ENCODE results near the gene EDA. TPM values are rescaled to one million over a fixed set of nuclear protein-coding genes. Genes with fewer than 3 reads are reported as not detected.
"Not testable (repeated sequence)": the region's sequence is repeated elsewhere in the genome, so short reads cannot be mapped to it uniquely, and the experiment has no call there.

The EDA gene
- total RNA-seq, 5 donors from 2014 or later (not counting 1 experiment from before 2014, with no cell fraction given): 5.0 to 12.1 (median 8.2) TPM

DNA sequence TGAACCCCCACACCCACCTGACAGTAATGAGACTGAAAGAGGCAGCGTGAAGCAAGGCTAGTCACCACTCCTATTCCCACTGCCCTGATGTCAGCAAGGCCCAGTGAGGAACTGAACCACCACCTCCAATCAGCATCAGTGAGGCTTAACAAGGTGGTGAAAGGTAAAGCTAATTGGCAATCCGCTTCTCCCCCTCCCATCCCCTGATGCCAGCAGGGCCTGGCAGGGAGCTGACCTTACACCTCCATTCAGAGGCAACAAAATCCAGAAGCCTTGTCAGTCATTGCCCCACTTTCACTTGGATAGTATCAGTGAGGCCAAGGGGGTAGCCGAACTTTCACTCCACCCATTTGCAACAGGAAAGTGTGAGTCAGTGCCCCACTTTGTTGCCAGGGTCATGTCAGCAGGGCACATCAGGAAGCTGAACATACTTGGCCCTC, 373.1 kb downstream of the EDA start:
- DNase-seq: peak in 3 of 35 experiments; percentile 0 to 4 (median 0)
- Histone ChIP-seq H3K27me3 (replicated peaks in 1 of 2; ENCODE audit: control insufficient read depth in 2 of 2, extremely low read depth in 1 of 2, insufficient read depth in 2 of 2, low read length in 1 of 2) (no peaks in the 10 kb centered on the region), H3K4me3 (ENCODE audit: control insufficient read depth in 1 of 2, extremely low read depth in 1 of 2, low read length in 1 of 2) (no peak overlapping the region), H3K36me3 (ENCODE audit: control insufficient read depth in 2 of 2, extremely low read depth in 1 of 2, insufficient read depth in 1 of 2, low read length in 1 of 2) (no peaks in the 10 kb centered on the region), H3K27ac (ENCODE audit: low read length) (peak overlapping the region; percentile 28), H3K4me1 (ENCODE audit: control insufficient read depth in 1 of 2, extremely low read depth in 1 of 2, insufficient read depth in 2 of 2, low read length in 2 of 2) (no peaks in the 10 kb centered on the region), H3K9me3 (no peaks in the 10 kb centered on the region)
- H3K4me3 Mint-ChIP-seq: no peak overlapping the region
- ChIA-PET CTCF (no interaction called here), POLR2A (interaction anchor here in 1 of 2 donors (0.7 kb wide), 2 partner anchors 32 to 1060 kb away, joined by 7 to 22 read pairs; no protein-coding TSS in a partner anchor)
- H3K4me1 Mint-ChIP-seq: peaks cover 0 to 12% (median 0%) of the 10 kb centered on the region in 3 donors
- no peak overlapping the region for H3K27ac Mint-ChIP-seq
- peaks cover 0 to 4% of the 10 kb centered on the region in 2 donors for H3K27me3 Mint-ChIP-seq
- ATAC-seq (replicated peaks in 1 of 4): peak in 2 of 4 experiments; percentile 56
- no peaks in the 10 kb centered on the region for H3K36me3 Mint-ChIP-seq
- H3K9me3 Mint-ChIP-seq: peaks cover 0 to 4% (median 0%) of the 10 kb centered on the region in 3 donors
- no CpG with 5 or more reads among the region's 3 CpGs for WGBS (ENCODE audit: insufficient coverage)

DNA sequence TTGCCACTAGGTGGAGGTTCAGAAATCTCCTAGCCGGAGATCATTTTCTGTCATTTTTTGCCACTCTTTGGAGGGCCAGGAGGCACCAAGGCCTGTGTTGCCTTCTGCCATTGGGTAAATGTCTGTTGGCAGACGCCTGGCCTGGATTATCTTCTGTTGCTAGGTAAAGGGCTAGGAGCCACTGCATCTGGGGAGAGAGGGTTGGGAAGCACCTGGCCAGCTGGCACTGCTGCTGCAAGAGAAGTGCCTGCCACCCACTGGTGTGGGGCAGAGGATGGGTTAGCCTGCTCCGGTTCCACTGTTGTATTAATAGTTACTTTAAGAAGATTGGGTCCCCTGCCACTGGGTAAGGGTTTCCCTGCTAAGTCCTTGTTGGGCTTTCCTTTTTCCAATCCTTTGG, 375.8 kb downstream of the EDA start:
- peaks cover 3% of the 10 kb centered on the region for H3K36me3 Mint-ChIP-seq
- H3K4me3 Mint-ChIP-seq: no peak overlapping the region
- DNase-seq (no peak), ATAC-seq (replicated peaks in 1 of 4) (no peak)
- no peak overlapping the region for H3K27ac ChIP-seq (ENCODE audit: low read length)
- CTCF ChIA-PET: no interaction called here
- peaks cover 0 to 12% (median 0%) of the 10 kb centered on the region in 3 donors for H3K4me1 Mint-ChIP-seq
- no peaks in the 10 kb centered on the region for H3K4me1 ChIP-seq (ENCODE audit: control insufficient read depth in 1 of 2, extremely low read depth in 1 of 2, insufficient read depth in 2 of 2, low read length in 2 of 2)
- POLR2A ChIA-PET: no interaction called here
- no peaks in the 10 kb centered on the region for H3K27me3 ChIP-seq (replicated peaks in 1 of 2; ENCODE audit: control insufficient read depth in 2 of 2, extremely low read depth in 1 of 2, insufficient read depth in 2 of 2, low read length in 1 of 2)
- H3K9me3 Mint-ChIP-seq: peaks cover 0 to 4% (median 0%) of the 10 kb centered on the region in 3 donors
- no CpG with 5 or more reads among the region's 3 CpGs for WGBS (ENCODE audit: insufficient coverage)
- no peaks in the 10 kb centered on the region for H3K36me3 ChIP-seq (ENCODE audit: control insufficient read depth in 2 of 2, extremely low read depth in 1 of 2, insufficient read depth in 1 of 2, low read length in 1 of 2)
- H3K27me3 Mint-ChIP-seq: peaks cover 0 to 15% of the 10 kb centered on the region in 2 donors
- H3K9me3 ChIP-seq: no peaks in the 10 kb centered on the region
- H3K27ac Mint-ChIP-seq: no peak overlapping the region
- no peak overlapping the region for H3K4me3 ChIP-seq (ENCODE audit: control insufficient read depth in 1 of 2, extremely low read depth in 1 of 2, low read length in 1 of 2)

DNA sequence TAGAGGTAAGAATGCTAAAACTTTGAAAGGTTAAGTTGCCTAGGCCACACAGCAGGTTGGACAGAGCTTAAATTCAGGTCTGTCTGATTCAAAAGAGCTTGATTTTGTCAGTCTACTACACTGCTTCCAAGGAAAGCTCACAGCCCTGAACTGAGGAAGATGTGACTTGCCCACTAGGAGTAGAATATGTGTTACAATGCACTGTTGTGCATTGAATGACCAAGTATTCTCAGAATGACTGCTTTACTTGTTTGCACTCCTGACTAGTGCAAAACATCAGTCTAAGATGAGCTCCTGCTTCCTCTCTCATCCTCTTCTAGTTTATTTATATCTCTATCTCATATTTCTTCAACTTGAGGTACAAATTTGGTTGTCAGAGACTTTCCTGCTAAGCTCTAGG, 377.6 kb downstream of the EDA start:
- no peak overlapping the region for H3K27ac ChIP-seq (ENCODE audit: low read length)
- no peak overlapping the region for H3K27ac Mint-ChIP-seq
- no peak overlapping the region for H3K4me3 ChIP-seq (ENCODE audit: control insufficient read depth in 1 of 2, extremely low read depth in 1 of 2, low read length in 1 of 2)
- POLR2A ChIA-PET: no interaction called here
- no peaks in the 10 kb centered on the region for H3K27me3 ChIP-seq (replicated peaks in 1 of 2; ENCODE audit: control insufficient read depth in 2 of 2, extremely low read depth in 1 of 2, insufficient read depth in 2 of 2, low read length in 1 of 2)
- peaks cover 0 to 17% of the 10 kb centered on the region in 2 donors for H3K27me3 Mint-ChIP-seq
- H3K4me1 Mint-ChIP-seq: peaks cover 0 to 4% (median 0%) of the 10 kb centered on the region in 3 donors
- CTCF ChIA-PET: no interaction called here
- no peak for ATAC-seq (replicated peaks in 1 of 4)
- H3K9me3 ChIP-seq: no peaks in the 10 kb centered on the region
- H3K4me1 ChIP-seq (ENCODE audit: control insufficient read depth in 1 of 2, extremely low read depth in 1 of 2, insufficient read depth in 2 of 2, low read length in 2 of 2): no peaks in the 10 kb centered on the region
- H3K36me3 ChIP-seq (ENCODE audit: control insufficient read depth in 2 of 2, extremely low read depth in 1 of 2, insufficient read depth in 1 of 2, low read length in 1 of 2): no peaks in the 10 kb centered on the region
- peaks cover 12% of the 10 kb centered on the region for H3K36me3 Mint-ChIP-seq
- H3K9me3 Mint-ChIP-seq: no peaks in the 10 kb centered on the region
- no peak overlapping the region for H3K4me3 Mint-ChIP-seq
- DNase-seq: no peak

DNA sequence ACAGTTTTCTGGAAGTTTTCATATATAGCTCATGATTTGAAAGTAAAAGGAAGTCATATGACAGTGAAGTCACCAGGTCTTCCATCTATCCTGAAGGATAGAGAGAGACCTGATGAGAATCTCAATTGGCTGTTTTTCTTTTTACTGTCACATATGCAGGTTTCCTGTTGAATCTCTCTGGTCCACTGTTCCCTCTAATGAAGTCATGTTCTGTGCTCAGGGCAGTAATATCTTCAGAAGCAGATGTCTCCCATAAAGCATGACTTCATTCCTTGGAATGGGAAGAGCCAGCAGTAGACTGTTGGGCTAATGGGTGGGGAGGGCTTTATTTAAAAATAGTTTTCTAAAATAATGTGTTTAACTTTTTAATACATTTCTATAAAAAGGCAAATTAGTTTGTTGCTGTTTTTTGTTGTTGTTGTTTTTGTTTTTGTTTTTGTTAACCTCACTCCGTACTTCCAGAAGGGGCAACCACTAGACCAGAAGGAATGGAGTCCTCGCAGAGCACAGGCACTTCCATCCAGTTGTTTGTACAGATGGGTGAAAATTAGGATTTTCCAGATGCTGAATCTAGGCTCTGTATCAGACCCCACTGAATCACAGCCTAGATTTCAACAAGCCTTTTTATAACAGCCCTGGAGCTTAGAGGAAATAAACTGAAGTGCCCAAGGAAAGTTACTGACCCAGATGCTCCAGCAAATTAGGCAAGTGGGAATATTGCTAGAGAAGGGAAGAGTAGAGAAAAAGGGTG, 379.6 kb downstream of the EDA start:
- H3K4me3 Mint-ChIP-seq: no peak overlapping the region
- ATAC-seq (replicated peaks in 1 of 4) (no peak), DNase-seq (no peak)
- no peaks in the 10 kb centered on the region for H3K9me3 ChIP-seq
- H3K4me1 Mint-ChIP-seq: no peaks in the 10 kb centered on the region
- no peaks in the 10 kb centered on the region for H3K27me3 ChIP-seq (replicated peaks in 1 of 2; ENCODE audit: control insufficient read depth in 2 of 2, extremely low read depth in 1 of 2, insufficient read depth in 2 of 2, low read length in 1 of 2)
- peaks cover 0 to 24% of the 10 kb centered on the region in 2 donors for H3K27me3 Mint-ChIP-seq
- CTCF ChIA-PET: no interaction called here
- H3K4me3 ChIP-seq (ENCODE audit: control insufficient read depth in 1 of 2, extremely low read depth in 1 of 2, low read length in 1 of 2): no peak overlapping the region
- POLR2A ChIA-PET: no interaction called here
- H3K36me3 Mint-ChIP-seq: peaks cover 15% of the 10 kb centered on the region
- no peak overlapping the region for H3K27ac Mint-ChIP-seq
- WGBS (ENCODE audit: insufficient coverage): no CpG with 5 or more reads among the region's 2 CpGs
- no peaks in the 10 kb centered on the region for H3K4me1 ChIP-seq (ENCODE audit: control insufficient read depth in 1 of 2, extremely low read depth in 1 of 2, insufficient read depth in 2 of 2, low read length in 2 of 2)
- H3K27ac ChIP-seq (ENCODE audit: low read length): no peak overlapping the region
- H3K36me3 ChIP-seq (ENCODE audit: control insufficient read depth in 2 of 2, extremely low read depth in 1 of 2, insufficient read depth in 1 of 2, low read length in 1 of 2): no peaks in the 10 kb centered on the region
- H3K9me3 Mint-ChIP-seq: no peaks in the 10 kb centered on the region

DNA sequence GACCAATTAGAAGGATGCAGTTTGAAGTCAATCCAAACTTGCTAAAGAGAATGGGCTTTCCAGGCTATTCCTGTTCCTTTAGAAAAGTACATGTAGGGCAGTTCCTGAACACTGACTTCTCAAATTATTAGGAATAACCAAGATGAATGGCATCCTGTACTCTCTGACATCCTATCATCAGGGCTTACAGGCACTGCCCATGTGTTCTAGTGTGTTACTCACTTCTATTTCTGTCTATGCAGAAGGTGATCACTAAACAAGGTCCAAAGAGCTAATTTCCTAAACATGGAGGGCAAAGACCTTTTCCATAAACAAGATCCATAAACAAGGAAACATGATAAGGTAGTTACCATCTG, 380.2 kb downstream of the EDA start:
- no peak overlapping the region for H3K4me3 ChIP-seq (ENCODE audit: control insufficient read depth in 1 of 2, extremely low read depth in 1 of 2, low read length in 1 of 2)
- H3K4me1 Mint-ChIP-seq: no peaks in the 10 kb centered on the region
- CTCF ChIA-PET: no interaction called here

DNA sequence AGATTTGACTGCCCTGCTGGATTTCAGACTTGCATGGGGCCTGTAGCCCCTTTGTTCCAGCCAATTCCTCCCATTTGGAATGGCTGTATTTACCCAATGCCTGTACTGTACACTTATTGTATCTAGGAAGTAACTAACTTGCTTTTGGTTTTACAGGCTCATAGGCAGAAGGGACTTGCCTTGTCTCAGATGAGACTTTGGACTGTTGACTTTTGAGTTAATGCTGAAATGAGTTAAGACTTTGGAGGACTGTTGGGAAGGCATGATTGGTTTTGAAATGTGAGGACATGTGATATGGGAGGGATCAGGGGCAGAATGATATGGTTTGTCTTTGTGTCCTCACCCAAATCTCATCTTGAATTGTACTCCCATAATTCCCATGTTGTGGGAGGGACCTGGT, 382.4 kb downstream of the EDA start:
- H3K27me3 Mint-ChIP-seq: peaks cover 0 to 27% of the 10 kb centered on the region in 2 donors
- H3K4me1 Mint-ChIP-seq; ATAC-seq (replicated peaks in 1 of 4): not testable (repeated sequence)

More for the DNA sequence above, 380.2 kb downstream of the EDA start:
- H3K27me3 ChIP-seq (replicated peaks in 1 of 2; ENCODE audit: control insufficient read depth in 2 of 2, extremely low read depth in 1 of 2, insufficient read depth in 2 of 2, low read length in 1 of 2): no peaks in the 10 kb centered on the region
- ATAC-seq (replicated peaks in 1 of 4): no peak
- H3K27ac ChIP-seq (ENCODE audit: low read length): no peak overlapping the region
- H3K36me3 ChIP-seq (ENCODE audit: control insufficient read depth in 2 of 2, extremely low read depth in 1 of 2, insufficient read depth in 1 of 2, low read length in 1 of 2): no peaks in the 10 kb centered on the region
- no peak overlapping the region for H3K27ac Mint-ChIP-seq
- peaks cover 15% of the 10 kb centered on the region for H3K36me3 Mint-ChIP-seq
- H3K27me3 Mint-ChIP-seq: peaks cover 0 to 24% of the 10 kb centered on the region in 2 donors
- H3K4me1 ChIP-seq (ENCODE audit: control insufficient read depth in 1 of 2, extremely low read depth in 1 of 2, insufficient read depth in 2 of 2, low read length in 2 of 2): no peaks in the 10 kb centered on the region
- POLR2A ChIA-PET: no interaction called here
- H3K9me3 ChIP-seq: no peaks in the 10 kb centered on the region
- H3K9me3 Mint-ChIP-seq: no peaks in the 10 kb centered on the region
- no peak overlapping the region for H3K4me3 Mint-ChIP-seq
- no peak for DNase-seq

More for the DNA sequence above, 382.4 kb downstream of the EDA start:
- H3K36me3 ChIP-seq (ENCODE audit: control insufficient read depth in 2 of 2, extremely low read depth in 1 of 2, insufficient read depth in 1 of 2, low read length in 1 of 2); H3K27ac ChIP-seq (ENCODE audit: low read length); H3K27ac Mint-ChIP-seq; H3K4me3 ChIP-seq (ENCODE audit: control insufficient read depth in 1 of 2, extremely low read depth in 1 of 2, low read length in 1 of 2); H3K9me3 ChIP-seq; DNase-seq; H3K27me3 ChIP-seq (replicated peaks in 1 of 2; ENCODE audit: control insufficient read depth in 2 of 2, extremely low read depth in 1 of 2, insufficient read depth in 2 of 2, low read length in 1 of 2); H3K4me1 ChIP-seq (ENCODE audit: control insufficient read depth in 1 of 2, extremely low read depth in 1 of 2, insufficient read depth in 2 of 2, low read length in 2 of 2); CTCF ChIA-PET; H3K9me3 Mint-ChIP-seq; POLR2A ChIA-PET; H3K4me3 Mint-ChIP-seq: not testable (repeated sequence)
- peaks cover 15% of the 10 kb centered on the region for H3K36me3 Mint-ChIP-seq
